Measurements from ENCODE around the gene CNIH3. TPM values are rescaled to one million over a fixed set of nuclear protein-coding genes. Genes with fewer than 3 reads are reported as not detected.

The CNIH3 gene
- total and polyA plus RNA-seq, 2 donors (not counting 1 experiment from before 2014, with no cell fraction given), result 3.7 to 28.1 TPM

GRCh38 chr1:224747578-224747977 lies 131.5 kb downstream of the CNIH3 start:
- Histone ChIP-seq H3K9ac (ENCODE audit: insufficient read depth, low read length) (no peak overlapping the region), H3K9me3 (ENCODE audit: control insufficient read depth, insufficient read depth, low read depth, low read length) (no peaks in the 10 kb centered on the region), H4K20me1 (ENCODE audit: control insufficient read depth, extremely low read depth, insufficient read depth, low read length) (no peaks in the 10 kb centered on the region), H3K27me3 (ENCODE audit: control insufficient read depth, insufficient read depth, low read length) (no peaks in the 10 kb centered on the region), H2AFZ (ENCODE audit: low read length) (no peak overlapping the region), H3K4me2 (ENCODE audit: extremely low read depth, insufficient read depth, low read length) (no peak overlapping the region), H3K27ac (ENCODE audit: insufficient read depth, low read length) (no peak overlapping the region), H3K4me3 (replicated peaks in 1 of 4; ENCODE audit: control extremely low read depth in 1 of 4, insufficient read depth in 1 of 4, low read depth in 3 of 4, low read length in 4 of 4) (no peak overlapping the region), H3K79me2 (ENCODE audit: control insufficient read depth, insufficient read depth, low read length) (no peaks in the 10 kb centered on the region), H3K4me1 (ENCODE audit: control insufficient read depth, extremely low read depth, insufficient read depth, low read length) (no peaks in the 10 kb centered on the region), H3K36me3 (ENCODE audit: control insufficient read depth, insufficient read depth, low read length) (no peaks in the 10 kb centered on the region)
- TF ChIP-seq, protein P1, sequence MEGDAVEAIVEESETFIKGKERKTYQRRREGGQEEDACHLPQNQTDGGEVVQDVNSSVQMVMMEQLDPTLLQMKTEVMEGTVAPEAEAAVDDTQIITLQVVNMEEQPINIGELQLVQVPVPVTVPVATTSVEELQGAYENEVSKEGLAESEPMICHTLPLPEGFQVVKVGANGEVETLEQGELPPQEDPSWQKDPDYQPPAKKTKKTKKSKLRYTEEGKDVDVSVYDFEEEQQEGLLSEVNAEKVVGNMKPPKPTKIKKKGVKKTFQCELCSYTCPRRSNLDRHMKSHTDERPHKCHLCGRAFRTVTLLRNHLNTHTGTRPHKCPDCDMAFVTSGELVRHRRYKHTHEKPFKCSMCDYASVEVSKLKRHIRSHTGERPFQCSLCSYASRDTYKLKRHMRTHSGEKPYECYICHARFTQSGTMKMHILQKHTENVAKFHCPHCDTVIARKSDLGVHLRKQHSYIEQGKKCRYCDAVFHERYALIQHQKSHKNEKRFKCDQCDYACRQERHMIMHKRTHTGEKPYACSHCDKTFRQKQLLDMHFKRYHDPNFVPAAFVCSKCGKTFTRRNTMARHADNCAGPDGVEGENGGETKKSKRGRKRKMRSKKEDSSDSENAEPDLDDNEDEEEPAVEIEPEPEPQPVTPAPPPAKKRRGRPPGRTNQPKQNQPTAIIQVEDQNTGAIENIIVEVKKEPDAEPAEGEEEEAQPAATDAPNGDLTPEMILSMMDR (conservative IDR thresholded peaks at IDR 0.05 in 1 of 2, IDR thresholded peaks at IDR 0.05 in 1 of 2; ENCODE audit: low read depth in 1 of 2, low read length in 2 of 2), result no peak
- no peak for TF ChIP-seq EZH2 (IDR thresholded peaks at IDR 0.05; ENCODE audit: low read length, missing control alignments)
- peak; percentile 37 to 76 for DNase-seq (ENCODE audit: low read depth in 2 of 2)

GRCh38 chr1:224749916-224750315 lies 133.8 kb downstream of the CNIH3 start:
- H4K20me1 ChIP-seq (ENCODE audit: control insufficient read depth, extremely low read depth, insufficient read depth, low read length), result no peaks in the 10 kb centered on the region
- H3K27me3 ChIP-seq (ENCODE audit: control insufficient read depth, insufficient read depth, low read length), result no peaks in the 10 kb centered on the region
- H3K9me3 ChIP-seq (ENCODE audit: control insufficient read depth, insufficient read depth, low read depth, low read length), result no peaks in the 10 kb centered on the region
- no peak for TF ChIP-seq EZH2 (IDR thresholded peaks at IDR 0.05; ENCODE audit: low read length, missing control alignments)
- TF ChIP-seq, protein P1 (conservative IDR thresholded peaks at IDR 0.05 in 1 of 2, IDR thresholded peaks at IDR 0.05 in 1 of 2; ENCODE audit: low read depth in 1 of 2, low read length in 2 of 2), result no peak
- H3K4me2 ChIP-seq (ENCODE audit: extremely low read depth, insufficient read depth, low read length), result no peak overlapping the region
- no peaks in the 10 kb centered on the region for H3K79me2 ChIP-seq (ENCODE audit: control insufficient read depth, insufficient read depth, low read length)
- no peak overlapping the region for H2AFZ ChIP-seq (ENCODE audit: low read length)
- H3K27ac ChIP-seq (ENCODE audit: insufficient read depth, low read length), result no peak overlapping the region
- H3K4me3 ChIP-seq (replicated peaks in 1 of 4; ENCODE audit: control extremely low read depth in 1 of 4, insufficient read depth in 1 of 4, low read depth in 3 of 4, low read length in 4 of 4), result no peak overlapping the region
- H3K36me3 ChIP-seq (ENCODE audit: control insufficient read depth, insufficient read depth, low read length), result no peaks in the 10 kb centered on the region
- no peak overlapping the region for H3K9ac ChIP-seq (ENCODE audit: insufficient read depth, low read length)
- no peaks in the 10 kb centered on the region for H3K4me1 ChIP-seq (ENCODE audit: control insufficient read depth, extremely low read depth, insufficient read depth, low read length)
- no peak for DNase-seq (ENCODE audit: low read depth in 2 of 2)

DNA sequence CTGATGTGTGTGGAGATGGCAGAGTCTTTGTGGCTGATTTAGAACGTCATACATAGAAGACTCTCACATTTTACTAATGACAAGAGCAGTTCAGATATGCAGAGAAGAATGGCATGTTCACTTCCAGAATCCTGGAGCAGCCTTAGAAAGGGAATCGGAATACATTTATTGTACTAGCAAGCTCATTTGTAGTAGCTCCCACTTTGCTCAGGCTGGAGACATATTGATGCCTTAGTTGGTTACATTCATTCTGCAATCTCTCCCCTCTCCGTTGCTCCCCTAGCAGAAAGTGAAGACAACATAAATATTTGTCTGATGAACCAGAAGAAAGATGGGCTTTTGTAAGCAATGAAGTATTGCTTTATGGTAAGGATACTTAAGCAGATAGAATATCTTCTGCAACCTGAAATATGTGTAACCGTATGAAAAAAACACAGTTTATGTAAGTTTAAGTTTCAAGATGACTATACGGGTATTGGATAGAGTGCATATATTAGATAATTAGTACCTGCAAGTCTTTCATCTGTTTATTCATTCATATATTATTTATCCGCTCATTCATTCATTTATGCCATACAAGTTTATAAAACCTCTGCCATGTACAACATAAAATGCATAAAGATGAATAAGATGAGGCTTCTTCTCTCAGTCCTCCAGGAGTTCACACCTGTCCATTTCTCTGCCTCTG lies 135.7 kb downstream of the CNIH3 start:
- Histone ChIP-seq H2AFZ (ENCODE audit: low read length) (no peak overlapping the region), H4K20me1 (ENCODE audit: control insufficient read depth, extremely low read depth, insufficient read depth, low read length) (no peaks in the 10 kb centered on the region), H3K27me3 (ENCODE audit: control insufficient read depth, insufficient read depth, low read length) (no peaks in the 10 kb centered on the region), H3K4me3 (replicated peaks in 1 of 4; ENCODE audit: control extremely low read depth in 1 of 4, insufficient read depth in 1 of 4, low read depth in 3 of 4, low read length in 4 of 4) (no peak overlapping the region), H3K4me1 (ENCODE audit: control insufficient read depth, extremely low read depth, insufficient read depth, low read length) (no peaks in the 10 kb centered on the region), H3K36me3 (ENCODE audit: control insufficient read depth, insufficient read depth, low read length) (no peaks in the 10 kb centered on the region), H3K9ac (ENCODE audit: insufficient read depth, low read length) (no peak overlapping the region), H3K4me2 (ENCODE audit: extremely low read depth, insufficient read depth, low read length) (no peak overlapping the region), H3K27ac (ENCODE audit: insufficient read depth, low read length) (no peak overlapping the region), H3K79me2 (ENCODE audit: control insufficient read depth, insufficient read depth, low read length) (no peaks in the 10 kb centered on the region), H3K9me3 (ENCODE audit: control insufficient read depth, insufficient read depth, low read depth, low read length) (no peaks in the 10 kb centered on the region)
- no peak for DNase-seq (ENCODE audit: low read depth in 2 of 2)
- TF ChIP-seq, protein P1 (conservative IDR thresholded peaks at IDR 0.05 in 1 of 2, IDR thresholded peaks at IDR 0.05 in 1 of 2; ENCODE audit: low read depth in 1 of 2, low read length in 2 of 2), result no peak
- no peak for TF ChIP-seq EZH2 (IDR thresholded peaks at IDR 0.05; ENCODE audit: low read length, missing control alignments)

All from fibroblast of lung (primary cell).